Mucosa of stomach (tissue), 1 donor: ENCODE data around the gene GPX4.

Source experiments
- H3K27me3 ChIP-seq: one replicate; pipeline ENCODE4 v1.7.0; 2013; ENCODE audit warnings: mild to moderate bottlenecking, low read length; ENCODE audit not compliant: control insufficient read depth, insufficient read depth
- H3K36me3 ChIP-seq: one replicate; pipeline ENCODE4 v1.7.0; 2013; ENCODE audit warnings: low read length; ENCODE audit not compliant: control insufficient read depth, insufficient read depth
- H3K4me1 ChIP-seq: one replicate; pipeline ENCODE4 v1.7.0; 2013; ENCODE audit warnings: mild to moderate bottlenecking, low read length; ENCODE audit not compliant: control insufficient read depth, insufficient read depth
- H3K4me3 ChIP-seq: one replicate; pipeline ENCODE4 v1.7.0; 2013; ENCODE audit warnings: low read length
- H3K9ac ChIP-seq: one replicate; pipeline ENCODE4 v1.7.0; 2013; ENCODE audit warnings: mild to moderate bottlenecking, low read length, moderate library complexity
- H3K9me3 ChIP-seq: one replicate; pipeline ENCODE4 v1.7.0; 2013; ENCODE audit warnings: mild to moderate bottlenecking, low read length, moderate library complexity; ENCODE audit not compliant: control insufficient read depth
- donor health status: Pancreatic carcinoma.

Gene GPX4

GRCh38 chr19:1070931-1071791, 32.6 kb upstream of the GPX4 start:
- no peaks in the 10 kb centered on the region for H3K36me3 ChIP-seq
- H3K9ac ChIP-seq, result no peak overlapping the region
- no peak overlapping the region for H3K4me3 ChIP-seq
- peaks cover 60% of the 10 kb centered on the region for H3K27me3 ChIP-seq
- H3K9me3 ChIP-seq, result no peaks in the 10 kb centered on the region
- peaks cover 58% of the 10 kb centered on the region for H3K4me1 ChIP-seq

GRCh38 chr19:1072371-1073015, 31.3 kb upstream of the GPX4 start:
- Histone ChIP-seq H3K4me1 (peaks cover 54% of the 10 kb centered on the region), H3K27me3 (peaks cover 46% of the 10 kb centered on the region), H3K4me3 (no peak overlapping the region), H3K9me3 (no peaks in the 10 kb centered on the region), H3K36me3 (no peaks in the 10 kb centered on the region), H3K9ac (no peak overlapping the region)

DNA sequence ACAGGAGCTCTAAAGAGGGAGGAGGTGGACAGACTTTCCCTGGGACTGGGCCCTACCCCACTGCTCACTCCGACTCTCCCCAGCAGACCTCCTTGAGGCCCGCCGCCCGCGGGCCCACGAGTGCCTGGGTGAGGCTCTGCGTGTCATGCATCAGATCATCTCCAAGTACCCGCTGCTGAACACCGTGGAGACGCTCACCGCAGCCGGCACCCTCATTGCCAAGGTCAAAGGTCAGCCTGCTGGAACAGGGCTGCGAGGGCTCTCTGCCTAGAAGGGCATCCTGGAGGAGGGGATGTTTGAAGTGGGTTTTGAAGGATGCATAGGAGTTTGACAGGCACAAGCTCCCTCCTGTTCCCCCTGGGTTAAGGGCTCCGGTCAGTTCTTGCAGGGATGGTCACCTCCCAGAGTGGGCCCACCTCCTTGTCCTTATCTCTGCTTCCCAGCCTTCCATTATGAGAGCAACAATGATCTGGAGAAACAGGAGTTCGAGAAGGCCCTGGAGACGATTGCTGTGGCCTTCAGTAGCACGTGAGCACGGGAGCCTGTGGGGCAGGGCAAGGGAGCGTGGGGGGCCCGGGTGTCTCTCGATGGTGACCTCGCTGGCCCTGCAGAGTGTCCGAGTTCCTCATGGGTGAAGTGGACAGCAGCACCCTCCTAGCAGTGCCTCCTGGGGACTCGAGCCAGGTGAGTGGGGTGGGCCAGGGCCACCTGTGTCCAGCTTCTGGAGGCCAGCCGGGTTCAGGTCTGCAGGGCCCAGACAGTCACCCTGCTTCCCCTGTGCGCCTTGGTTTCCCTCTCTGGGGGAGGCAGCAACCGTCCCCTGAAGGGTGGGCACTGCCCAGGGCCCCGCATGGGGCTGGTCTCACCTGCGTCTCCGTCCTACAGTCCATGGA, 30.5 kb upstream of the GPX4 start:
- peaks cover 45% of the 10 kb centered on the region for H3K4me1 ChIP-seq

GRCh38 chr19:1073956-1074517, 29.8 kb upstream of the GPX4 start:
- peaks cover 38% of the 10 kb centered on the region for H3K4me1 ChIP-seq
- no peaks in the 10 kb centered on the region for H3K9me3 ChIP-seq
- no peak overlapping the region for H3K4me3 ChIP-seq
- H3K27me3 ChIP-seq, result peaks cover 32% of the 10 kb centered on the region
- no peaks in the 10 kb centered on the region for H3K36me3 ChIP-seq
- no peak overlapping the region for H3K9ac ChIP-seq

More for the DNA sequence above, 30.5 kb upstream of the GPX4 start:
- H3K9me3 ChIP-seq, result no peaks in the 10 kb centered on the region
- H3K27me3 ChIP-seq, result peaks cover 38% of the 10 kb centered on the region
- no peak overlapping the region for H3K4me3 ChIP-seq
- no peak overlapping the region for H3K9ac ChIP-seq
- no peaks in the 10 kb centered on the region for H3K36me3 ChIP-seq

DNA sequence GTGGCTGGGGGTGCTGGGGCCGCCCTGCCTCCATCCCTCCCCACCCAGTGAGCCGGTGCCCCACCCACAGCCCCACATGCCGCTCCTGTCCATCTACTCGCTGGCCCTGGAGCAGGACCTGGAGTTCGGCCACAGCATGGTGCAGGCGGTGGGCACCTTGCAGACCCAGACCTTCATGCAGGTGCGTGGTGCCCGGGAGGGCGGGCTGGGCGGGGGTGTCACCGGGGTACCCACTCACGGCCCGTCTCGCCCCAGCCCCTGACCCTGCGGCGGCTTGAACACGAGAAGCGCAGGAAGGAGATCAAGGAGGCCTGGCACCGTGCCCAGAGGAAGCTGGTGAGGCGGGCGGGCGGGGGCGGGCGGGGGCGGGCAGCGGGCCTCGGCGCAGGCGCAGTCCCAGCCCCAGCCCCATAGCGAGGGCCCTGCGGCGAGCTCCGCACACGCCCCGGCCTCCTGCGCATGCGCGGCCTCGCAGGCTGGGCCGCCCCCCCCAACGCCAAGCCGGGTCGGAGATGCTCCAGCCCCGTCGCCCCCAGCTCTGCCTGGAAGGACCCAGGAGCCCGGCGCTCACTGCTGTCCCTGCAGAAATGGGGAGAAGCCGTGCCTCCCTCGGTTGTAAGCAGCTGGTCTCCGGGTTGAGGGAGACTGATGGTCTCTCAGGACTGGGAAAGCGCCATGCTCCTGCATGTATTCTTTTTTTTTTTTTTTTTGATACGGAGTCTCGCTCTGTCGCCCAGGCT, 29.1 kb upstream of the GPX4 start:
- Histone ChIP-seq H3K9ac (no peak overlapping the region), H3K4me3 (no peak overlapping the region), H3K4me1 (peaks cover 32% of the 10 kb centered on the region), H3K9me3 (no peaks in the 10 kb centered on the region), H3K36me3 (no peaks in the 10 kb centered on the region), H3K27me3 (peaks cover 25% of the 10 kb centered on the region)

GRCh38 chr19:1076046-1076386, 27.8 kb upstream of the GPX4 start:
- Histone ChIP-seq H3K36me3 (no peaks in the 10 kb centered on the region), H3K4me3 (no peak overlapping the region), H3K4me1 (peaks cover 28% of the 10 kb centered on the region)

DNA sequence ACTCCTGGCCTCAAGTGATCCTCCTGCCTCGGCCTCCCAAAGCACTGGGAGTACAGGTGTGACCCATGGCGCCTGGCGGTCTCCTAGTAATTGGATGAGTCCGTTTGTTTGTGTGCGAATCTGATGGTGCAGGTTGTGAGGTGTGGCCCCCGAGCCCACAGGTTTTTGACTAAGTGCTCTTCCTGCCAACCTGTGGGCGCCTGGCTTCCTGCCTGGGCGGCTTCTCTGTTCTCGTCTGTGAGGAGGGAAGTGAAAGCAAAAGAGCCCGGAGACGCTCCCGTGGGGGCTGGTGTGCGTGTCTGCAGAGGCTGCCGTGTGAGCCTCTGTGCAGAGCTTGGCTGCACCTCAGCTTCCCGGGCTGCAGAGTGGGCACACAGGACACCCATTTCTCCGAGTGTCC, 26.8 kb upstream of the GPX4 start:
- H3K4me1 ChIP-seq, result peaks cover 35% of the 10 kb centered on the region
- H3K36me3 ChIP-seq, result no peaks in the 10 kb centered on the region
- H3K9ac ChIP-seq, result peak overlapping the region; percentile 8
- H3K4me3 ChIP-seq, result no peak overlapping the region
- H3K9me3 ChIP-seq, result no peaks in the 10 kb centered on the region
- peaks cover 7% of the 10 kb centered on the region for H3K27me3 ChIP-seq

More at GRCh38 chr19:1076046-1076386, 27.8 kb upstream of the GPX4 start:
- Histone ChIP-seq H3K9ac (no peak overlapping the region), H3K27me3 (peaks cover 15% of the 10 kb centered on the region), H3K9me3 (no peaks in the 10 kb centered on the region)

- no peak overlapping the region for H3K4me3 ChIP-seq
- no peak overlapping the region for H3K9ac ChIP-seq
- H3K4me1 ChIP-seq, result peaks cover 40% of the 10 kb centered on the region
- no peaks in the 10 kb centered on the region for H3K9me3 ChIP-seq
- no peaks in the 10 kb centered on the region for H3K36me3 ChIP-seq
- no peaks in the 10 kb centered on the region for H3K27me3 ChIP-seq
Measured at GRCh38 chr19:1079566-1080111, 24.2 kb upstream of the GPX4 start.

GRCh38 chr19:1080360-1081161, 23.2 kb upstream of the GPX4 start:
- Histone ChIP-seq H3K27me3 (no peaks in the 10 kb centered on the region), H3K4me3 (no peak overlapping the region), H3K4me1 (peaks cover 33% of the 10 kb centered on the region), H3K9me3 (no peaks in the 10 kb centered on the region), H3K36me3 (no peaks in the 10 kb centered on the region), H3K9ac (no peak overlapping the region)

GRCh38 chr19:1081301-1082164, 22.3 kb upstream of the GPX4 start:
- H3K4me1 ChIP-seq, result peaks cover 23% of the 10 kb centered on the region
- H3K9me3 ChIP-seq, result no peaks in the 10 kb centered on the region
- no peaks in the 10 kb centered on the region for H3K36me3 ChIP-seq
- no peak overlapping the region for H3K4me3 ChIP-seq
- H3K9ac ChIP-seq, result no peak overlapping the region
- H3K27me3 ChIP-seq, result no peaks in the 10 kb centered on the region
